Activated T-helper 17 cell treated with anti-CD3 and anti-CD28 coated beads, Interleukin-2, amount 50 U/mL, for 72 hours (primary cell): ENCODE data around the gene NAIP. TPM values are rescaled to one million over a fixed set of nuclear protein-coding genes. Genes with fewer than 3 reads are reported as not detected.
A peak's percentile ranks its signal among the peaks of the same experiment; 100 is the strongest.
"Not testable (repeated sequence)": the region's sequence is repeated elsewhere in the genome, so short reads cannot be mapped to it uniquely, and the experiment has no call there.

Experiments used
- ATAC-seq: fragments of 150-1000 bp; cut with Tn5 transposase; replicated peaks from 2 replicates; pipeline ENCODE4 v1.10.0; 2021; ENCODE audit warnings: mild to moderate bottlenecking, moderate library complexity
- H3K27ac Mint-ChIP-seq: one replicate; pipeline ENCODE4 v1.8.0; 2022; ENCODE audit warnings: mixed read lengths
- H3K27me3 Mint-ChIP-seq: one replicate; pipeline ENCODE4 v1.8.0; 2022; ENCODE audit warnings: mixed read lengths
- H3K36me3 Mint-ChIP-seq: one replicate; pipeline ENCODE4 v1.8.0; 2022; ENCODE audit warnings: low read depth, mild to moderate bottlenecking, mixed read lengths
- H3K4me1 Mint-ChIP-seq: one replicate; pipeline ENCODE4 v1.8.0; 2022; ENCODE audit warnings: mixed read lengths
- H3K4me3 Mint-ChIP-seq: one replicate; pipeline ENCODE4 v1.8.0; 2022; ENCODE audit warnings: mild to moderate bottlenecking, mixed read lengths
- H3K9me3 Mint-ChIP-seq: one replicate; pipeline ENCODE4 v1.8.0; 2022; ENCODE audit warnings: mixed read lengths
- total RNA-seq, 2 donors: library from RNA; stranded (reverse); gene quantifications; one replicate each; pipeline ENCODE4 v1.2.3, GENCODE V29; 2022

Gene NAIP
- total RNA-seq, 2 donors from 2014 or later, result 6.3 to 8.5 TPM

DNA sequence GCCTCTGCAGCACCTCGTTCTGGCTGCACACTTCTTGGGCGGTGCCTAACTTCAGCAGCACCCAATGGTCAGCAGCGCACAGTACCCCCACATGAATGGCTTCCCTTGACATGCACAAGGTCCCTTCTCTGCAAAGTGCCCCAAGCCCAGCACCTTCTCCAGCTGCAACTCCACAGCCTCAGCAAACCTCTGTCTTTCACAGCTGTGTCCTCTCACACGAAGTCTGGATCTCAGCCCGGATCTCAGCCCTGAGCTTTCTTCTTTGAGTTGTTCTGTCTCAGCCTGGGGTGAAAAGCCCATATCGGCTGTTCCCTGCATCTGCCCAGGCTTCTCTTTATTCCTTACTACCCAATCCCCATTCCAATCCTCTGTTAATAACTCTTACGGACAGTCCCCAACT, 57.9 kb downstream of the NAIP start:
- H3K9me3 Mint-ChIP-seq, H3K36me3 Mint-ChIP-seq, H3K27me3 Mint-ChIP-seq, H3K4me1 Mint-ChIP-seq, H3K27ac Mint-ChIP-seq, H3K4me3 Mint-ChIP-seq, ATAC-seq: not testable (repeated sequence)

DNA sequence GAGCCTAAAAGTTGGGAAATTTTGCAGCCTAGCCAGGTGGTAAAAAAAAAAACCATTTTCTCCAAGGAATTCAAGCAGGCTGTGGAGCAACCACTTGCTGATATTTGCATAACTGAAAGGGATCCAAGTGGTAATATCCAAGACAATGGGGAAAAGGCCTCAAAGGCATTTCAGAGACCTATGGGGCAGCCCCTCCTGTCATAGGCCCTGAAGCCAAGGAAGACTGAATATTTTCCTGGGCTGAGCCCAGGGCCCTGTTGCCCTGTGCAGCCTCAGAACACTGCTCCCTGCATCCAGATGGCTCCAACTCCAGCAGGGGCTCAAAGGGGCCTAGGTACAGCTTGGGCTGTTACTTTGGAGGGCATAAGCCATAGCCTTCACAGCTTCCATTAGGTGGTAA, 60.6 kb downstream of the NAIP start:
- H3K9me3 Mint-ChIP-seq, H3K27ac Mint-ChIP-seq, H3K4me1 Mint-ChIP-seq, H3K27me3 Mint-ChIP-seq, ATAC-seq, H3K4me3 Mint-ChIP-seq, H3K36me3 Mint-ChIP-seq: not testable (repeated sequence)

DNA sequence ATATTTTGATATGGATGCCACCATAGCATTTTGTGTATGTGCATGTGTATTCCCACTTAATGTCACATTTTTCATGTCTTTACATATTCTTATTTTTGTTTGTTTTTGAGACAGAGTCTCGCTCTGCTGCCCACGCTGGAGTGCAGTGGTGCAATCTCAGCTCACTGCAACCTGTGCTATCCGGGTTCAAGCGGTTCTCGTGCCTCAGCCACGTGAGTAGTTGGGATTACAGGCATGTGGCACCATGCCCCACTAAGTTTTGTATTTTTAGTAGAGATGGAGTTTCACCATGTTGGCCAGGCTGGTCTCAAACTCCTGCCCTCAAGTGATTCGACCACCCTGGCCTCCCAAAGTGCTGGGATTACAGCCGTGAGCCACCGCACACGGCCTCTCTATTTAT, 72.1 kb downstream of the NAIP start:
- not testable (repeated sequence) for ATAC-seq, H3K36me3 Mint-ChIP-seq, H3K4me1 Mint-ChIP-seq, H3K4me3 Mint-ChIP-seq, H3K27ac Mint-ChIP-seq, H3K9me3 Mint-ChIP-seq, H3K27me3 Mint-ChIP-seq

DNA sequence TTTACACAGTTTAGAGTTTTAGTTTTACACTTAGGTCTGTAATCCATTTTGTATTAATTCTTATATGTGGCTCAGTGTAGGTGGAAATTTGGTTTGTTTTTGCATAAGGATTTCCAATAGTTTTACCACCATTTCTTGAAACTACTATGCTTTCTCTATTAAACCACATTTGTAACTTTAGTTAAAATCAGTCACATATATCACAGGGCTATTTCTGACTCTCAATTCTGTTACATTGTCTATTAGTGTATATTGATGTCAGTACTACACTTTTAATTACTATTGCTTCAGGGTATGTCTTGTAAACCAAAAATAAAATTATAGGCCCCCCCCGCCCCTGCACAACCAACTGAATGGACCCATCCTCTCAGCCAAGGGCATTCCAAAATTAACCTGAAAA, 92.6 kb downstream of the NAIP start:
- H3K36me3 Mint-ChIP-seq, ATAC-seq, H3K27me3 Mint-ChIP-seq, H3K27ac Mint-ChIP-seq, H3K4me3 Mint-ChIP-seq, H3K4me1 Mint-ChIP-seq, H3K9me3 Mint-ChIP-seq: not testable (repeated sequence)

DNA sequence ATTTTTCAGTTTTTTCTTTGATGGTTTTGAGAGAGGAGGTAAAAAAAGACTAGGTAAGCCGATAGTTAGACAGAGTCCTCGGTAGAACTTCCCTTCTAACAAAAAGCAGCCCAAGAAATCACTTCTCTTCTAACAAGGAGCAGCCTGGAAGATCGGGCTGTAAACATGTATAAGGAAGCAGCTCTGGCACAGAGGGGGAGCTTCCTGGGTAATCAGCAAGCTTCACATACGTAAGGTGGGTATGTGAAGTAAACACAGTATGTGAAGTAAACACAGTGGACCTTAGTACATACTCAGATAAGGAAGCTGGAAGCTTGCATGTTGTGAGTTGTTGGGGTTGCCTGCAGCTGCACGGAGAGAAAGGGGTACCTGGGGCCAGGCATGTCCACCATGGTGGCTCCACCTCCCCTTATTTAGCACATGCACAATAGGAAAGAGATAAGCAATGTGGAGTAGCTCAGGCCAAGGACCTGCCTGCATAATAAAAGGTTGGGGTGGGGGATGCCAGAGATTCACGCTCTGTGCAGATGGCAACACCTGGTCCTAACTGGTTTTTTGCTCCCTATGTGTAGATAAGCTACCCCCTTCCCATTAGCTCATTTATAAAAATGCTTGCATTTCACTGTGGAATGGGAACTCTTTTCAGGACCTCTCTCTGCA, 93.3 kb downstream of the NAIP start:
- H3K36me3 Mint-ChIP-seq, H3K27me3 Mint-ChIP-seq, H3K27ac Mint-ChIP-seq, H3K4me3 Mint-ChIP-seq, H3K9me3 Mint-ChIP-seq, ATAC-seq, H3K4me1 Mint-ChIP-seq: not testable (repeated sequence)

DNA sequence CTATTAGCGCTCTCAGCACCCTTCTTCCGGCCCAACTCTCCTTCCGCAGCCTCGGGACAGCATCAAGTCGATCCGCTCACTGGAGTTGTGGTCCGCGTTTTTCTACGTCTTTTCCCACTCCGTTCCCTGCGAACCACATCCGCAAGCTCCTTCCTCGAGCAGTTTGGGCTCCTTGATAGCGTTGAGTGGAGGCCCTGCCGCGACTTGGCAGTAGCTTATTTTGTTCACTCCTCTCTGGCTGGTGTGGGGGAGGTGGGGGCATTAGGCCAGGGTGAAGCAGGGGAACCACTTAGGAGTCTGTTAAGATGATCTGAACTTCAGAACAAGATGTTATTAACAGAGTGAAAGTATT, 100.0 kb downstream of the NAIP start:
- not testable (repeated sequence) for H3K27me3 Mint-ChIP-seq, H3K27ac Mint-ChIP-seq, H3K4me3 Mint-ChIP-seq, H3K9me3 Mint-ChIP-seq, H3K36me3 Mint-ChIP-seq, H3K4me1 Mint-ChIP-seq
- peak; percentile 49 for ATAC-seq

Other genes with a start within 250 kb of the NAIP start
- gene SERF1A, start 124.7 kb downstream of the NAIP start, total RNA-seq, result 1 to 10 TPM; 3.6 to 4.5 TPM
- gene SMN1, start 100.3 kb downstream of the NAIP start, total RNA-seq, result 10 to 100 TPM; 51.7 to 53.8 TPM
- 10 to 100 TPM; 36.7 to 38.8 TPM for gene GTF2H2, start 42.3 kb upstream of the NAIP start, total RNA-seq